NCI-H345 treated with DMSO at 0.1 percent for 48 hours (cell line): ENCODE data around the gene APAF1.

Experiments used
- DNase-seq: peaks from one replicate; lab custom pipeline; 2025; ENCODE audit not compliant: unreplicated experiment; lab: John Stamatoyannopoulos, UW

The APAF1 gene

GRCh38 chr12:98669751-98670150 is 24.7 kb downstream of the APAF1 start:
- DNase-seq = no peak

DNA sequence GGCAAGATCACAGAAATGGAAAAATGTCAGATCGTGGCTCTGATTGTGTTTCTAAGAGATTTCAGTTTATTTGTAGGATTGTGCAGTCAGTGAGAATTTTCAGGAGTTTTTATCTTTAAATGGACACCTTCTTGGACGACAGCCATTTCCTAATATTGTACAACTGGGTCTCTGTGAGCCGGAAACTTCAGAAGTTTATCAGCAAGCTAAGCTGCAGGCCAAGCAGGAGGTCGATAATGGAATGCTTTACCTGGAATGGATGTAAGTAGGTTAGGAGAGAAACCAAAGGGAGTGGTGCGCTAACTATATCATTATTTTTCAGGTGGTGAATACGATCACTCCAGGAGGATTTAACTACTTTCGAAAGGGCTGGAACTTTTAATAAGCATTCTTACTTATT is 26.4 kb downstream of the APAF1 start:
- DNase-seq = no peak

- no peak for DNase-seq
Measured at GRCh38 chr12:98674841-98675240, 29.8 kb downstream of the APAF1 start.

DNA sequence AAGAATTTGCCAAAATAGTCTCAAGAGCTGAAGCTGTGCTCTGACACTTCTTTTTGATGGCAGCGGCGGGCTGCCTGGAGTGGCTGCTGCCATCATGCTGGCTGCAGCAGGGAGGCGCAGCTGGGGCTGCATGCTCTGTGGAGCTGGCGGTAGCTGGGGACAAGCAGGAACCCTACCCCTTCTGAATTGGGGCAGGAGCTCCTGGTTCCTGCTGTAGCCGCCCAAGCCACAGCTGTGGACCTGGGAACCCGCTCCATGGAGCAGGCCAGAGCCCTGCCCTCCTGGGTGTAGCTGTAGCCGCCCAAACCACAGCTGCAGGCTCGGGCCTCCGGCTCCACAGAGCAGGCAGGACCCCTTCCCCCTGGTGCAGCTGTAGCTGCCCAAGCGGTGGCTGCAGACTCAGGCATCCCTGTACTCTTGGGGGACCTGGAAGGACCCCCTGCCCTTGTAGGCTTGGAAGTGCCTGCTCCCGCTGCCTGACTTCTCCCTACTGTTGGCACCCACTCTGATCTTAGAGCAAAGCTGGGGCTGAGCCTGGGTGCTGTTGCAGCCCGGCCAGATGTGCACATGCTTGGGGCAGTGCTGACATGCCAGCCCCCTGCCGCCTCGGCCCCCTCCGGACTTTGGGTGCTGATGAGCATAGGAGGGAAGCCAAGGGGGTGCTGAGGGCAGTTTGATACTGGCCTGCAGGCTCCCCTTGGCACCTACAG is 33.3 kb downstream of the APAF1 start:
- DNase-seq = no peak

- no peak for DNase-seq
Measured at GRCh38 chr12:98678946-98679610, 34.0 kb downstream of the APAF1 start.

- DNase-seq = no peak
Measured at GRCh38 chr12:98679611-98680005, 34.5 kb downstream of the APAF1 start.

- no peak for DNase-seq
Measured at GRCh38 chr12:98684199-98684598, 39.1 kb downstream of the APAF1 start.

GRCh38 chr12:98686603-98687002 is 41.5 kb downstream of the APAF1 start:
- DNase-seq = no peak

DNA sequence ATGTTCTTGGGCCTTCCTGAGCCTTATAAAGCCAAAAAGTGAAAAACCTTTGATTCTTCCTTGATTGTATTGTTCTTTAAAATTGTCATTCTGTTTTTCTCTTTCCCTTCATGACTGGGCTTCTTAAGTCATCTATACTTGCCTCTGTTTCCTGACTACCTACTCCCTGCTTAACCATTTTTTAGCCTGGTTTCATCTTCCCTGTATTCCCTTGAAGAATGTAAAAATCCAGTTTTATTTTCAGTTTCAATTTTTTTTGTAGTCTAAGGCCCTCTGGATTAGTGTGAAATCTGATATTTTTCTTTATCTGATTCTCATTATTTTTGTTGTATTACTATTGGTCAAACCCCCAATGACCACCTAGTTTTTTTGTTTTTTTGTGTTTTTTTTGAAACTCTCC is 46.3 kb downstream of the APAF1 start:
- DNase-seq = no peak

- no peak for DNase-seq
Measured at GRCh38 chr12:98696036-98696646, 51.1 kb downstream of the APAF1 start.

- no peak for DNase-seq
Measured at GRCh38 chr12:98697209-98697608, 52.1 kb downstream of the APAF1 start.

GRCh38 chr12:98698603-98699463 is 53.7 kb downstream of the APAF1 start:
- DNase-seq = no peak

DNA sequence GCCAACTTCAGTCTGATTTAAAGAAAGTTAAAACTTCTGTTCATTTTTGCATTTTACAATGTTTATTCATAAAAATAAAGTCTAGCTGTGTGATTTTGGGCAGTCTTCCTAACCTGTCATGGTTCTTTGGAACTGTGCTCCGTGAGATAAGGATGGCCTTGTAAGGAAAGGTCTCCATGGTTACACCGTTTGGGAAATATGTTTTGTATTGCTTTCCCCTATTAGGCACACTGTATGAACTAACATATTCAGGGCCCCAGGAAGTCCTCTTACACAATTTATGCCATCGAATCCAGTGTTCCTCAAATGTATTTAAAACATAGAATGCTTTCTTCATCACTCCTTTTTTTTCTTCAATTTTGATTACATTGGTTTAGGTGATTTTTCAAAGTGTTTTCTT is 54.5 kb downstream of the APAF1 start:
- no peak for DNase-seq

DNA sequence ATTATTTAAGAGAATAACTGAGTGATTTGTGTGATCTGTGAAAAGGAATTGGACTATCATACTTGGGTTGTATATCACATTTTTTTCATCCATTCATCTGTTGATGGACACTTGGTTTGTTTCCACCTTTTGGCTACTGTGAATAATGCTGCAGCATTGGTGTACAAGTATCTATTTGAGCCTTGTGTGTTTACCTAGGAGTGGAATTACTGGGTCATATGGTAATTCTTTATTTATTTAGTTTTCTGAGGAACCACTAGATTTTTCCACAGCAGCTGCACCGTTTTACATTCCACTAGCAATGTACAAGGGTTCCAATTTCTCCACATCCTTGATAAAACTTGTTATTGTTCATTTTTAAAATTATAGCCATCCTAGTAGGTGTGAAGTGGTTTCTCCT is 56.1 kb downstream of the APAF1 start:
- no peak for DNase-seq

DNA sequence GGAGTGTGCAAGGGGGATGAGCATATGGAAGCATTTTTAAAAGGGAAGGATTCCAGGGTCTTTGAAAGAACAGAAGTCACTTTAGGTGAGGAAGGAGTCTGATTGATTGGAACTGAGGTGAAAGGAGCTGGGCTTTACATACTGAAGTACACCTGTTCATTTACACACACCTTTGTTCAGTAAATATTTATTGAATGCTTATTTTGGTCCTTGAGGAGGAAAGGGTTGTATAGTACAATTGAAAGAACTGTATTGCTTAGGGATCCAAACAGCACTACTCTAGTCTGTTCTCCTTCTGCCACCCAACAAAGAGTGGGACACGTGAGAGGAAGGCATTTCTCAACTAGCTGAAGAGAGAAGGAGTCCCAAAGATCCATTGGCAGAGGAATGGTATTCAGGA is 63.9 kb downstream of the APAF1 start:
- no peak for DNase-seq

DNA sequence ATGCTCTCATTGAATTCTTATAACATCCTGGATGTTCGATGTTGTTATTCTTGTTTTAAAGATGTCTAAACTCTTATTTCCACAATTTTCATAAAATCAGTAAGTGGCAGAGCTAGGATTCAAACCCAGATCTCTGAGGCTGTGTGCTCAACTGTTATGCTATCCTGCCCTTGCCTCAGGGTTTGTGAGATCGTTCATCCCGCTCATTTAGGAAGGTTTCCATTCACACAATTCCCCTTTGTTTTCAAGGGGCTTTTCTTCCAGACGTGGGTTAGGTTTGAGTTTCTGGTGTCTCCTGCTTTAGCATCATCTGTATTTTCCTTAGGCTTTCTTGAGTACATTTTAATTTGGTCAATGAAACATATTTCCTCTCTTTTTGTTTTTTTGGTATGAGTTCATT is 69.3 kb downstream of the APAF1 start:
- DNase-seq = no peak

DNA sequence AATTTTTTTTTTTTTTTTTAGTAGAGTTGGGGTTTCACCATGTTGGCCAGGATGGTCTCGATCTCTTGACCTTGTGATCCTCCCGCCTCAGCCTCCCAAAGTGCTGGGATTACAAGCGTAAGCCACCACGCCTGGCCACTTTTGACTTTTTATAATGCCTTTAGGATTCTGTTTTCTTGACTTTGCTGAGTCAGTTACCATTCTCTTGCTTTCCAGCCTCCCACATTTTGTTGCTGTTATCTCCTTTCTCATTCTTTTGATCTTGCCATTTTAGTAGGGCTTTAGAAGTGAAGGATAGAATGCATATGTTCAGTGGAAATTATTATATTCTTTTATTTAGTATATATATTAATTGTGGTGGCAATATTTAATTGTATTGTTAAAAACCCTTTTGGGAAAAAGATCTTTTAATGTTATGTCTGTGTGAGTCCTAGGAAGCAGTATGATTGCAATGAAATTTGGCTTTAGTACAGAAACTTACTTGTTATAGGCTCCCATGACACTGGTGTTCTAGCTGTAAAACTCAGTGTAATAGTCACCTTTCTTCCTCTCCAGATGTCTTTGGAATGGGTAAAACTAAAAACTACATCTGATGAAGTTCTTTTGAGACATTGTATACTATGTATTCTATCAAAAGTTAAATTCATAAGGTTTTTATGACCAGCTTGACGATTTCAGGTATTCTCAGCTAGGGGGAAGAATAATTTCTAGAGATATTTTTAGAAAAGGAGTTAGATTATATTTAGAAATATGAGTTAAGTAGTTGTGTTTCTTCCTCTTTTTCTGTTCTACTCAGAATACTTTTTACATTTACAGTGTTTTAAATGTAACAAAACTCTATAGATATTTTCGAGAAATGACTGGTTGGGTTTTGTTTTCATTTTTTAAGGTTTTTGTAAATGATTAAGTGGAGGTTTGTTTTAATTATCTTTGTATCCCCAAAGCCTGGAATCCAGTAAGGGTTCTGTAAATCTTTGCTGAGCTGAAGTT is 74.7 kb downstream of the APAF1 start:
- no peak for DNase-seq

DNA sequence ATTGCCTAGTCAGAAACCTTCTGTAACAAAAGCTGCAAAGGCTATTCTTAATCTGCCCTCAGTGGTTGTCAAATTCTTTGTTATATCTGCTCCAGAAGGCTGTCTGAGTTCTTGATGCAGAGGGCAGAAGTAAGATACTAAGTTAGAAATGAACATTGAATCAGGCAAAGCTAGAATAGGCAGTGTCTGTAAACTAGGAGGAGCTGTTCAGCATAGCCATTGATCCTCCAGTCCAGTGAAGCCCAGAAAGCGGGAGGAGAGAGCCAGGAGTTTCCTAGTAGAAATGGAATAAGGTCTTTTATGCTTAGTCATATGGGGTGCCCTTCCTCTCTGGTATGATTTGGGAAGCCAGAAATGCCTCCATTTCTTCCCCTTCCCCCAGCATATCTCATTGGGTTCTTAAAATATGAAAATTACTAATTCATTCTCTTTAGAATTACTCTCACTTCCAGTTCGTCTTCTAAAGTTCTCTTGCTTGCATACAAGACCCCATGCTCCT is 76.2 kb downstream of the APAF1 start:
- DNase-seq = no peak

DNA sequence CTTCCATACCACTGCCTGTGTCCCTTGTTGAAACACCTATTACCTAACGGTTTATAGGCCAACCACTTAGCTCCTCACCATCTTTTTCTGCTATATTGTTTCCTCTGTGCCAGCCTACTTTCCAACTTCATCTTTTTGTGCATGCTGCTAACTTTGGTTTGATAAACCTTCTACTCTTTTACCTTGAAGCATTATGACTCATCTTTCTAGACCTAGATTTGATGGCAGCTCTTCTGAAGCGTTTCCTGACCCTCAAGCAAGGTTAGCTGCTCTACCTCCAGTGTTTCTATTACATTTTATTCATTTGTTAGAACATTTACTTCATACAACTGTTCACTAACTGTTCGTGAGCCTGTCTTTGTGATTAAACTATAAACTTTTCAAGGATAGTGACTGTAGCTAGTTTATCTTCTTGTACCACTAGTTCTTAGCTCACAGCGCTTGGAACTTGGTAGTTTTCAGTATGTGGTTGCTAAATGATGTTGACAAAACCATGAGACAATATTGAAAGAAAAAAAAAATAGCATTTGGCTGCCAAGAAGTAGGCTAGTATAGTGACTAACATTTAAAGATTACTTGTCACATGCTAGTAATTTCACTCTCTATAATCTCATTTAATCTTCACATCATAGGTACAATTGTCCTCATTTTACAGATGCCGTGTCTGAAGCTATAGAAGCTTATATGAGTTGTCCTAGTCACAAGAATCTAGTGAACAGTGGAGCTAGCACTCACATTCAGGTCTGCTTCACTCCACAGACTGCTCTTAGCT is 79.5 kb downstream of the APAF1 start:
- DNase-seq = no peak
